T-cell (primary cell): Measurements from ENCODE around the gene FAM163B. TPM values are rescaled to one million over a fixed set of nuclear protein-coding genes. Genes with fewer than 3 reads are reported as not detected.
"Not testable (repeated sequence)": the region's sequence is repeated elsewhere in the genome, so short reads cannot be mapped to it uniquely, and the experiment has no call there.

ENCODE experiments used
- ATAC-seq, 4 experiments: fragments of 200-7000 bp in 3 of 4; fragments of 150-1000 bp in 1 of 4; cut with Tn5 transposase; replicated peaks in 1 of 4; 1 replicate in 3 of 4; 2 replicates in 1 of 4; pipeline ENCODE4 v1.10.0; 2021; ENCODE audit warnings: moderate library complexity in 3 of 4, mild to moderate bottlenecking in 2 of 4, moderate number of reproducible peaks in 1 of 4
- CTCF ChIA-PET, 2 donors: fragments of 300-600 bp; sonication (Branson Sonifier 250); formaldehyde crosslinking; loops; one replicate each; lab custom pipeline; 2022; ENCODE audit warnings: antibody characterized with exemption in 2 of 2; lab: Charles Lee
- POLR2A ChIA-PET, 2 donors: fragments of 300-600 bp; sonication (Branson Sonifier 250); formaldehyde crosslinking; loops; one replicate each; lab custom pipeline; 2022; ENCODE audit warnings: antibody characterized with exemption in 2 of 2; lab: Charles Lee
- DNase-seq, 35 experiments: peaks; one replicate each; pipeline versions ENCODE4 v3.0.0 to v3.0.0-alpha.2; 2013 to 2023
- H3K27ac ChIP-seq: one replicate; pipeline ENCODE4 v1.5.1; 2013; ENCODE audit warnings: low read length
- H3K27me3 ChIP-seq, 2 experiments: replicated peaks in 1 of 2; 1 replicate in 1 of 2; 2 replicates in 1 of 2; pipeline versions ENCODE4 v1.6.1 to v1.7.0; 2013; ENCODE audit warnings: low read length in 1 of 2, mixed read lengths in 1 of 2; ENCODE audit not compliant: control insufficient read depth in 2 of 2, insufficient read depth in 2 of 2; ENCODE audit errors: extremely low read depth in 1 of 2
- H3K36me3 ChIP-seq, 2 donors: 1 replicate in 1 of 2; 2 replicates in 1 of 2; pipeline versions ENCODE4 v1.6.1 to v1.7.0; 2013; ENCODE audit warnings: low read length in 1 of 2; ENCODE audit not compliant: control insufficient read depth in 2 of 2, insufficient read depth in 1 of 2; ENCODE audit errors: extremely low read depth in 1 of 2
- H3K4me1 ChIP-seq, 2 experiments: 1 replicate in 1 of 2; 2 replicates in 1 of 2; pipeline versions ENCODE4 v1.6.1 to v1.7.0; 2013; ENCODE audit warnings: low read length in 2 of 2, mixed read lengths in 1 of 2; ENCODE audit not compliant: insufficient read depth in 2 of 2, control insufficient read depth in 1 of 2; ENCODE audit errors: extremely low read depth in 1 of 2
- H3K4me3 ChIP-seq, 2 donors: 1 replicate in 1 of 2; 2 replicates in 1 of 2; pipeline versions ENCODE4 v1.5.1 to v1.7.0; 2013; ENCODE audit warnings: mild to moderate bottlenecking in 2 of 2, low read length in 1 of 2, moderate library complexity in 1 of 2; ENCODE audit not compliant: control insufficient read depth in 1 of 2; ENCODE audit errors: extremely low read depth in 1 of 2
- H3K9me3 ChIP-seq: 2 replicates; pipeline ENCODE4 v1.7.0; 2013
- H3K27ac Mint-ChIP-seq, 2 donors: one replicate each; pipeline ENCODE4 v1.8.0; 2020 to 2021; ENCODE audit warnings: mild to moderate bottlenecking in 2 of 2, mixed read lengths in 2 of 2
- H3K27me3 Mint-ChIP-seq, 2 donors: one replicate each; pipeline ENCODE4 v1.8.0; 2021 to 2022; ENCODE audit warnings: mixed read lengths in 2 of 2
- H3K36me3 Mint-ChIP-seq: one replicate; pipeline ENCODE4 v1.8.0; 2021; ENCODE audit warnings: mixed read lengths
- H3K4me1 Mint-ChIP-seq, 3 donors: one replicate each; pipeline ENCODE4 v1.8.0; 2020 to 2022; ENCODE audit warnings: mixed read lengths in 3 of 3, mild to moderate bottlenecking in 1 of 3
- H3K4me3 Mint-ChIP-seq, 3 donors: one replicate each; pipeline ENCODE4 v1.8.0; 2020 to 2022; ENCODE audit warnings: mild to moderate bottlenecking in 3 of 3, mixed read lengths in 3 of 3, moderate library complexity in 3 of 3
- H3K9me3 Mint-ChIP-seq, 3 donors: one replicate each; pipeline ENCODE4 v1.8.0; 2020 to 2022; ENCODE audit warnings: mixed read lengths in 3 of 3
- WGBS: methylation state at CpG from one replicate; pipeline ENCODE4 v1.1.5; 2013; ENCODE audit warnings: missing lambda C conversion rate; ENCODE audit not compliant: insufficient coverage; 5-methylcytosine and 5-hydroxymethylcytosine counted together
- total RNA-seq, 35 experiments: library from RNA in 6 of 35; stranded (reverse) in 6 of 35; fragments of 120-200 nt in 1 of 35; gene quantifications; one replicate each; pipeline versions ENCODE4 v1.2.1 to v1.2.4 and lab custom pipeline; 2013 to 2026

FAM163B gene
- total RNA-seq, 5 donors from 2014 or later (not counting 1 experiment from before 2014, with no cell fraction given) = not detected

DNA sequence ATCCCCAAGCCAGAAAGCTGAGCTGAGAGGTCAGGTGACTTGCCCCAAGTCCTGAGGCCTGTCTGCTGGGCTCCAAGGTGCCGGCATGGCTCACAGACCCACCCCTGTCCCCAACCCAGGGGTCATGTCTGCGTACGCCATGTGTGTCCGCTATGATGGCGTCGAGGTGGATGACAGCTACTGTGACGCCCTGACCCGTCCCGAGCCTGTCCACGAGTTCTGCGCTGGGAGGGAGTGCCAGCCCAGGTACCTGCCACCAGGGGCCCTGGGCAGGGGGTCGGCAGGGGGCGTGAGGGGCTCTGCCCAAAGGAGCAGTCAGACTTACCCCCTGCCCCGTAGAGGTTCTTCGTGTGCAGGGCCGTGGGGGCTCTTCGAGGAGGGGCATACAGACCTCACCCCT is 42.4 kb downstream of the FAM163B start:
- ChIA-PET POLR2A (no interaction called here), CTCF (no interaction called here)
- Histone ChIP-seq H3K4me1 (peaks cover 0 to 8% of the 10 kb centered on the region in 2 experiments), H3K4me3 (no peak overlapping the region), H3K27ac (no peak overlapping the region), H3K9me3 (no peaks in the 10 kb centered on the region), H3K27me3 (peaks cover 0 to 4% of the 10 kb centered on the region in 2 experiments), H3K36me3 (no peaks in the 10 kb centered on the region)
- Mint-ChIP-seq H3K9me3 (no peaks in the 10 kb centered on the region), H3K4me1 (peaks cover 7 to 9% (median 7%) of the 10 kb centered on the region in 3 donors), H3K36me3 (no peaks in the 10 kb centered on the region), H3K27me3 (no peaks in the 10 kb centered on the region), H3K27ac (no peak overlapping the region), H3K4me3 (no peak overlapping the region)
- ATAC-seq = no peak
- 86% methylated on average over 16 of the region's 17 CpGs for WGBS
- no peak for DNase-seq

DNA sequence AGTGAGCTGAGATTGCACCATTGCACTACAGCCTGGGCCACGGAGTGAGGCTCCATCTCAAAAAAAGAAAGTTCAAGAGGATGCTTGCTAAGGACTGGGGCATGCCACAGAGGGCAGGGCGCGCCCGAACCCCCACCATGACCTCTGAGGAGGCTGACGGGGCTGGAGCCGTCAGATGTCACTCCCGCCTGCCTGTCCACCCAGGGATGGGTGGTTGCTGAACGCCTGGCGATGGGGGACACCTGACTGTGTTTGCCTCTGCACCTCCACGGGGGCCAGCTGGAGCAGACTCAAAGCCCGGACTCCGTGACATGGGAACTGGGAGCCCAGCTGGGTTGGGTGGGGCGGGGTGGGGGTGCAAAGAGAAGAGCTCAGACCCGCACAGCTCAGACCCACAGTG is 42.8 kb downstream of the FAM163B start:
- Histone ChIP-seq H3K27ac (no peak overlapping the region), H3K9me3 (no peaks in the 10 kb centered on the region), H3K4me1 (peaks cover 0 to 8% of the 10 kb centered on the region in 2 experiments), H3K36me3 (no peaks in the 10 kb centered on the region), H3K27me3 (peaks cover 0 to 4% of the 10 kb centered on the region in 2 experiments), H3K4me3 (no peak overlapping the region)
- DNase-seq = no peak
- H3K27me3 Mint-ChIP-seq = no peaks in the 10 kb centered on the region
- H3K4me1 Mint-ChIP-seq = peaks cover 7 to 10% (median 9%) of the 10 kb centered on the region in 3 donors
- ChIA-PET CTCF (no interaction called here), POLR2A (no interaction called here)
- WGBS = 83% methylated on average over 7 of the region's 14 CpGs
- ATAC-seq = no peak
- no peak overlapping the region for H3K27ac Mint-ChIP-seq
- H3K4me3 Mint-ChIP-seq = no peak overlapping the region
- no peaks in the 10 kb centered on the region for H3K36me3 Mint-ChIP-seq
- H3K9me3 Mint-ChIP-seq = no peaks in the 10 kb centered on the region

DNA sequence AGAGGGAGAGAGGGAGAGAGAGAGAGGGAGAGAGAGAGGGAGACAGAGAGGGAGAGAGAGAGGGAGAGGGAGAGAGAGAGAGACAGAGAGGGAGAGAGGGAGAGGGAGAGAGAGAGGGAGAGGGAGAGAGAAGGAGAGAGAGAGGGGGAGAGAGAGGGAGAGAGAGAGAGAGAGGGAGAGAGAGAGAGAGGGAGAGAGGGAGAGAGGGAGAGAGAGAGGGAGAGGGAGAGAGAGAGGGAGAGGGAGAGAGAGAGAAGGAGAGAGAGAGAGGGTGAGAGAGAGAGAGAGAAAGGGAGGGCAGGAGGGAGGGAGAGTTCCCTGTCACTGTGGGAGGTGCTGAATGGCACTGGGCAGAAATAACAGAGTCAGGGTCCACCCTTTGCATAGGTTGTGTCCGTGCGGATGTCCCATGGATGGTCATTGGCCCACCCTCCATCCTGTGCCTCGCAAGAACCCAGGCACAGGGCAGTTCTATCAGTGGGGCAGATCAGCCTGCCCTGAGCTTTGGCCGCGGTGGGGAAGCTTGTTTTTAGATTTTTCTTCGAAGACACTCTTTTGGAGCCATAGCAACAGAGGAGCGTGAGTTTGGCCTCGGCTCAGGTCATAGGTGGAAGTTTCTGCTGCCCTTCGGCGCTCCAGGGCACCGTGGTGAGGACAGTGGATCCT is 44.6 kb downstream of the FAM163B start:
- DNase-seq (no peak), ATAC-seq (no peak)
- Mint-ChIP-seq H3K27ac (no peak overlapping the region), H3K4me1 (peaks cover 7 to 10% (median 9%) of the 10 kb centered on the region in 3 donors), H3K27me3 (peaks cover 0 to 4% of the 10 kb centered on the region in 2 donors), H3K36me3 (no peaks in the 10 kb centered on the region), H3K4me3 (no peak overlapping the region), H3K9me3 (no peaks in the 10 kb centered on the region)
- H3K4me1 ChIP-seq = peaks cover 0 to 8% of the 10 kb centered on the region in 2 experiments
- no peaks in the 10 kb centered on the region for H3K36me3 ChIP-seq
- H3K27ac ChIP-seq = no peak overlapping the region
- WGBS = 91% methylated on average over 9 of the region's 11 CpGs
- ChIA-PET POLR2A (no interaction called here), CTCF (no interaction called here)
- H3K4me3 ChIP-seq = no peak overlapping the region
- H3K27me3 ChIP-seq = peaks cover 0 to 7% of the 10 kb centered on the region in 2 experiments
- no peaks in the 10 kb centered on the region for H3K9me3 ChIP-seq

DNA sequence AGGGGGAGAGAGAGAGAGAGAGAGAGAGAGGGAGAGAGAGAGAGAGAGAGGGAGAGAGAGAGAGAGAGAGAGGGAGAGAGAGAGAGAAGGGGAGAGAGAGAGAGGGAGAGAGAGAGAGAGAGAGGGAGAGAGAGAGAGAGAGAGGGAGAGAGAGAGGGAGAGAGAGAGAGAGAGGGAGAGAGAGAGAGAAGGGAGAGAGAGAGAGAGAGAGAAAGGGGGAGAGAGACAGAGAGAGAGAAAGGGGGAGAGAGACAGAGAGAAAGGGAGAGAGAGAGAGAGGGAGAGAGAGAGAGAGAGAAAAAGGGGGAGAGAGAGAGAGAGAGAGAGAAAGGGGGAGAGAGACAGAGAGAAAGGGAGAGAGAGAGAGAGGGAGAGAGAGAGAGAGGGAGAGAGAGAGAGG is 45.4 kb downstream of the FAM163B start:
- H3K9me3 ChIP-seq, ATAC-seq, H3K36me3 ChIP-seq, H3K27ac ChIP-seq, POLR2A ChIA-PET, H3K27me3 Mint-ChIP-seq, H3K4me3 ChIP-seq, H3K36me3 Mint-ChIP-seq, H3K4me1 ChIP-seq, DNase-seq, H3K9me3 Mint-ChIP-seq, CTCF ChIA-PET: not testable (repeated sequence)
- H3K27me3 ChIP-seq = peaks cover 0 to 11% of the 10 kb centered on the region in 2 experiments
- peaks cover 7 to 11% (median 10%) of the 10 kb centered on the region in 3 donors for H3K4me1 Mint-ChIP-seq
- peak overlapping the region in 1 of 2 donors; percentile 67 for H3K27ac Mint-ChIP-seq
- H3K4me3 Mint-ChIP-seq = peak overlapping the region in 1 of 3 donors; percentile 48

DNA sequence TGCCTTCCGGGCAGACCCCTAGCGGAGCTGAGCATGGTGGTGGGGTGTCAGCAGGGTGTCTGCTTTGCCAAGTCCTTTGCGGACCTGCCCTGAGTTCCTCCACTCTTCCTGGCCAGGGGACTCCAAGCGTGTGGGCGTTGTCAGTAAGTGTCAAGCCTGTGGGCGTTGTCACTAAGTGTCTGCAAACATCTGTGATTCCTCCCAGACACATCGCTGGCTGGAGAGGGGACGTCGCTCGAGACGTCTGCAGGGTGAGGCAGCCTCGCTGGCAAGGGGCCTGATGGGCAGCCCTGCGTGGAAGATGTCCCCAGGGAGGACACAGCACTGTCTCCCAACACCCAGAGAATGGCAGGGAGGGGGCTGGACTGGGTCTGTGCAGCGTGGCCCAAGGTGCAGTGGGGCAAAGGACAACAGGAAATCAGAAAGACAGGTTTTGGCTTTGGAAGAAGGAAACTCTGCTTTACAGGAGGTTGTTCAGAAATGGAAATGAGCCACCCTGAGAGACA is 45.8 kb downstream of the FAM163B start:
- DNase-seq (no peak), ATAC-seq (no peak)
- H3K36me3 Mint-ChIP-seq = no peaks in the 10 kb centered on the region
- peaks cover 3 to 10% of the 10 kb centered on the region in 2 donors for H3K27me3 Mint-ChIP-seq
- CTCF ChIA-PET = no interaction called here
- H3K4me3 Mint-ChIP-seq = peak overlapping the region in 1 of 3 donors; percentile 48
- POLR2A ChIA-PET = no interaction called here
- Histone ChIP-seq H3K4me3 (no peak overlapping the region), H3K9me3 (no peaks in the 10 kb centered on the region), H3K27me3 (peaks cover 0 to 15% of the 10 kb centered on the region in 2 experiments), H3K27ac (no peak overlapping the region), H3K36me3 (no peaks in the 10 kb centered on the region), H3K4me1 (peaks cover 0 to 12% of the 10 kb centered on the region in 2 experiments)
- H3K4me1 Mint-ChIP-seq = peaks cover 10 to 16% (median 14%) of the 10 kb centered on the region in 3 donors
- H3K9me3 Mint-ChIP-seq = no peaks in the 10 kb centered on the region
- peak overlapping the region; percentile 67 to 68 for H3K27ac Mint-ChIP-seq
- WGBS = 53% methylated on average over 12 of the region's 14 CpGs

DNA sequence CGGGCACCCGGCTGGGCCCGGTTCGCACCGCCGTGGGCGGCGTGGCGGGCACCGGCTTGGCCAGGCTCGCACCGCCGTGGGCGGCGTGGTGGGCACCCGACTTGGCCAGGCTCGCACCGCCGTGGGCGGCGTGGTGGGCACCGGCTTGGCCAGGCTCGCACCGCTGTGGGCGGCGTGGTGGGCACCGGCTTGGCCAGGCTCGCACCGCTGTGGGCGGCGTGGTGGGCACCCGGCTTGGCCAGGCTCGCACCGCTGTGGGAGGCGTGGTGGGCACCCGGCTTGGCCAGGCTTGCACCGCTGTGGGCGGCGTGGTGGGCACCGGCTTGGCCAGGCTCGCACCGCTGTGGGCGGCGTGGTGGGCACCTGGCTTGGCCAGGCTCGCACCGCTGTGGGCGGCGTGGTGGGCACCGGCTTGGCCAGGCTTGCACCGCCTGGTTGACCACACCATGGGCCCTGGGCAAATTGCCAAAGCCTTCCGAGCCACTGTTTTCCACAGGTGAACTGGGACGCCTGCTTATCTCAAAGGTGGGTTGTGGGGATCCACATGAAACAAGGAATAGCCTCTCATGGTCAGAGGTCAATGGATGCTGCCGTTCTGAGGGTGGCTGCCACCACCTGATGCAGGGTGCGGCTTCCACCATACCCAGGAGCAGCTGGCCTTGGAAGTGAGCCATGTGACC is 46.4 kb downstream of the FAM163B start:
- Histone ChIP-seq H3K36me3 (no peaks in the 10 kb centered on the region), H3K4me3 (no peak overlapping the region), H3K4me1 (peaks cover 0 to 18% of the 10 kb centered on the region in 2 experiments), H3K9me3 (no peaks in the 10 kb centered on the region), H3K27ac (no peak overlapping the region), H3K27me3 (peaks cover 0 to 21% of the 10 kb centered on the region in 2 experiments)
- Mint-ChIP-seq H3K4me3 (peak overlapping the region in 1 of 3 donors; percentile 48), H3K9me3 (no peaks in the 10 kb centered on the region), H3K27me3 (peaks cover 8 to 15% of the 10 kb centered on the region in 2 donors), H3K4me1 (peaks cover 14 to 21% (median 20%) of the 10 kb centered on the region in 3 donors), H3K36me3 (no peaks in the 10 kb centered on the region), H3K27ac (no peak overlapping the region)
- ChIA-PET POLR2A (no interaction called here), CTCF (no interaction called here)
- no peak for ATAC-seq
- 92% methylated on average over 27 of the region's 54 CpGs for WGBS
- no peak for DNase-seq
